IPS-18c (cell line): ENCODE results near the gene ETV6.

ENCODE experiments used
- H3K4me3 ChIP-seq: 2 replicates; pipeline ENCODE4 v1.7.0; 2013; ENCODE audit warnings: low read depth, mild to moderate bottlenecking, low read length, moderate library complexity; ENCODE audit not compliant: insufficient read depth
- H3K9me3 ChIP-seq: one replicate; pipeline ENCODE4 v1.6.1; 2013; ENCODE audit warnings: mild to moderate bottlenecking, low read length, moderate library complexity; ENCODE audit not compliant: control insufficient read depth, insufficient read depth

Gene ETV6

GRCh38 chr12:11754256-11754655, 104.8 kb downstream of the ETV6 start:
- Histone ChIP-seq H3K4me3 (no peak overlapping the region), H3K9me3 (no peaks in the 10 kb centered on the region)

DNA sequence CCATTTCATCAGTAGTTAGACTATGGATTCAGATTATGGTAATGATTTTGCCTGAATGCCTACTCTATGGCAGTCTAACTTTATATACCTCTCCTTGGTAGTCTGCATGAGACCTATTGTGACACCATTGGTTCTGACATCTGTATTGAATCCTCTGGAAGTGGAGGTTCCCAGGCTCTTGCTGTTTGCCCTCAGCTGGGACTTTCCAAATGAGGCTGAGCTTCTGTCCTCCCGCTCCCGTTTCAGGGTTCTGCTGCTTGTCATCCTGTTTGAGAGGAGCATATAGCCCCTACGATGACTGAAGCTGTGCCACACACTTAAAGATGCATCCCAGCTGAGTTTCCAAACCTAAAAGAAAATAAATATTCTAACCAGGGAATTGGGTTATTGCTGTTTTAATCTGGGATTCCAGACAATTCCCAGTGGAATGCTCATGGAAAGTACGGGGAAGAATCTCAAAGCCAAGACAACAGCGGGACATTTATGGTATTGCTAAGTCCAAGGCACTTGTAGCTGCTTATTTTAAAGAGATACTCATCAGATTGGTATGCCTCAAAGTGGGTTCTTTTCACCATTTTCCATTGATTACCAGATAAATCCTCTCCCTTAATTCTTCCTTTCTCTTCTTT, 105.9 kb downstream of the ETV6 start:
- H3K9me3 ChIP-seq = no peaks in the 10 kb centered on the region
- H3K4me3 ChIP-seq = no peak overlapping the region

GRCh38 chr12:11756022-11756421, 106.5 kb downstream of the ETV6 start:
- H3K4me3 ChIP-seq = no peak overlapping the region
- H3K9me3 ChIP-seq = no peaks in the 10 kb centered on the region

- Histone ChIP-seq H3K9me3 (no peaks in the 10 kb centered on the region), H3K4me3 (no peak overlapping the region)
These were observed 107.0 kb downstream of the ETV6 start for GRCh38 chr12:11756523-11756922.

GRCh38 chr12:11757095-11757494, 107.6 kb downstream of the ETV6 start:
- no peaks in the 10 kb centered on the region for H3K9me3 ChIP-seq
- no peak overlapping the region for H3K4me3 ChIP-seq

DNA sequence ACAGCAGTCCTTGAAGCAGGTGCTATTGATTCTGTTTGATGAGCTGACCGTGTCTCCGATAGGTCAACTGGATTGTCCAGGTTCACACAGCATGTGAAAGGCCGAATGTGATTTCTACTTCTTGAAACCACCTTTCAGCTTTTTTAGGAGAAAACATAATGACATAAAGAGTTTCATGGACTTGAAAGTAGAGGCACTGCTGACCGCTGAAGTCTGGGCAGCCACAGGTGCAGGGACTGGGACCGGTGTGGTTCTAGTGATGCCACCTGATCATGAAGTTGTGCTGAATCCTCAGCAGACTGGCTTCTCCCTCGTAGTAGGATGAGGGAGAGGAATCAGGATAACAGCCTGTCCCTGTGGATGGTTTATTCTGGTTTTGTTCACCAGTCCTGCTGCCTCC, 108.1 kb downstream of the ETV6 start:
- no peaks in the 10 kb centered on the region for H3K9me3 ChIP-seq
- H3K4me3 ChIP-seq = no peak overlapping the region

GRCh38 chr12:11758087-11758486, 108.6 kb downstream of the ETV6 start:
- no peaks in the 10 kb centered on the region for H3K9me3 ChIP-seq

GRCh38 chr12:11758510-11759493, 109.3 kb downstream of the ETV6 start:
- H3K4me3 ChIP-seq = no peak overlapping the region
- H3K9me3 ChIP-seq = no peaks in the 10 kb centered on the region

More at GRCh38 chr12:11758087-11758486, 108.6 kb downstream of the ETV6 start:
- no peak overlapping the region for H3K4me3 ChIP-seq

DNA sequence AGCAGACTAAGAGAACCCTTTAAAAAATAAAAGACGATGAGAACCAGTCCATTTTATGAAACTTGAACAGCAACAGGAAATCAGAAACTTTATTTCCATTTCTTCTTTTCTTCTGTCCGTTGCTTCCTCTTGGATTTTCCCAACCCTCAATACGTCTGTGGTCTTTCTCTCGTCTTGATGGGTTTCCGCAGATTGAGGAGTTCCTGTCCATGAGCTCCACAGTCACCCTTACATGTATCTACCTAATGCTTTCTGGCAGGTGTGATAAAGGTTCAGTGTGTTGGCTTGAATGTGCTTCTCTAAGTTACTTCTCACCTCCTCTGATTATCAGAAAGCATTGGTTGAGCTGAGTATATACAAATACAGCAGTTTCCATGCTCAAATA, 110.0 kb downstream of the ETV6 start:
- H3K4me3 ChIP-seq = no peak overlapping the region

GRCh38 chr12:11759899-11760298, 110.4 kb downstream of the ETV6 start:
- H3K9me3 ChIP-seq = no peaks in the 10 kb centered on the region
- H3K4me3 ChIP-seq = no peak overlapping the region

More for the DNA sequence above, 110.0 kb downstream of the ETV6 start:
- no peaks in the 10 kb centered on the region for H3K9me3 ChIP-seq

GRCh38 chr12:11761869-11762567, 112.5 kb downstream of the ETV6 start:
- H3K4me3 ChIP-seq = no peak overlapping the region
- no peaks in the 10 kb centered on the region for H3K9me3 ChIP-seq

DNA sequence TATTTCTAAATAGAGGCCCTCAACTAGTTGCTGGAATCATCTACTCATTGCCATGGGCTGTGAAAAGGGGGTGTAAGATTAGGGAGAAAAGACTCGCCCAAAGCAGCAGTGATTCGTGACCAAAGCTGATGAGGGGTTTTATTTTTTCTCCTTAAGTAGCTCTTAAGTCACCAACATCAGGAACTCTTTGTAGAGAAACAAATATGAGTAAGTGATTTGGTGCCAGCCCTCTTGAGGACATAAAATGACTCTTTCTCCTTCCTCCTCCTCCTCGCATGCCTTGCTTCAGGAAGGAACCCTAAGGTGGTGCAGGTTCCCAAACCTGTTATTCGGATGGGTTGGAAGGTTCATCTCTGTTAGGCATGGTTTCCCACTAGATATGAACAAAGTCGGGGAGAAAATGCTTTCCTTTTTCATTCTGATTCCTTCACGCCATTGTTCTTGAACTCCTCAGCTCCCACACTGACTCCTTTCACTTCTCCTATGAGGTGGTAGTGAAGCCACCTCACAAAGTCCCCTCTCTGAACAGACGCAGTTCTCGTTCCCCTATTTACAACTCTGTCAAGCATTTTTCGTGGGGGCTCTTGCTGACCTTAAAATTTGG, 113.4 kb downstream of the ETV6 start:
- Histone ChIP-seq H3K9me3 (no peaks in the 10 kb centered on the region), H3K4me3 (no peak overlapping the region)

DNA sequence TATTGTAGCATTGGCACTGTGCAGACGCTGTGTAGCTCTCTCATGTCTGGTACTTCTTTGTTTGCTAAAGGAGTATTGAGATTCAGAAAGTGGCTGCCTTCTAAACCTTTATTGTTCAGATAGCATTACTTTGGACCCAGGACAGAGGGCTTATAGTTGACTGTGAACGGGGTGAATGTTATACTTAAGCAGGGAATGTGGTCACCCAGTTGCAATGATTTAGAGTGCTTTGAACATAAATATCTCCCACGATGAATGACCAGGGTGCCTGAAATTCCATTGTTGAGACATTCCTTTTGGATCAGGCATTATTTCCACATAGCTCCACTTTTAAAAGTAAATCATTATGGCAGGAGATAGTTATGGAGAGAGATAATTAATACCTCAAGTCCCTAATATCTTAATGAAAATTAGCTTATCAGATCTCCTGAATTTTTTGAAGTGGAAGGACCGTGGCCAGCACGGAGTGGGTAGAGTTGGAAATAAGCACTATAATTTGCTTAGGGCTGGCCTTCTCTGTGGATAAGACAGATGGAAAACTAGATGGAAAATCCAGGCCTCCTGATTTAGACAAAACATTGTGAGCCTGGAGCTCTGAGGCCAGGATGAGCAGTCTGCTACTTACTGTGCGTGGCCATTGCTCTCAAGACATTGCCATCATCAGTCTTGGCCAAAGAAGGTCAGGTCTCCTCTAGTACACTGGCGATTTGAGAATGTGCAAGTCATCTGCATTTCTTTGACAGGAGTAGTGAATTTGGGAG, 114.5 kb downstream of the ETV6 start:
- Histone ChIP-seq H3K4me3 (no peak overlapping the region), H3K9me3 (no peaks in the 10 kb centered on the region)

DNA sequence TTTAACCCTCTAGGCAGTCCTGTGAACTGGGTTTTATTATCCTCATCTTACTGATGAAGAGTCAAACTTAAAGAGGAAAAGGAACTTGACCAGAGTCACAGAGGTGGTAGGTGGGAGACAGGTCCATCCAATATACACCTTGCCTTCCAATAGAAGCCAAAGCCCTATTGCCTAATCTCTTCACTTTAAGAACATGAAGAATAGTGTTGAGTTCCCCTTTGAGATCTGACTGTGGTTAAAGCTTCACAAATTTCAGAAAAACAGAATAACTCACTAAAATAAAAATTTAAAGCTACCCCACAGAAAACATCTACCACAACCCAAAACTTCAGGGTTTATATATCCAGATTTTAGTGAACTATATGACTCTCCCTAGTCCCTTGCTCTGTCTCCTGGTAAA, 115.4 kb downstream of the ETV6 start:
- no peak overlapping the region for H3K4me3 ChIP-seq
- no peaks in the 10 kb centered on the region for H3K9me3 ChIP-seq

GRCh38 chr12:11765421-11765816, 115.9 kb downstream of the ETV6 start:
- H3K4me3 ChIP-seq = no peak overlapping the region

DNA sequence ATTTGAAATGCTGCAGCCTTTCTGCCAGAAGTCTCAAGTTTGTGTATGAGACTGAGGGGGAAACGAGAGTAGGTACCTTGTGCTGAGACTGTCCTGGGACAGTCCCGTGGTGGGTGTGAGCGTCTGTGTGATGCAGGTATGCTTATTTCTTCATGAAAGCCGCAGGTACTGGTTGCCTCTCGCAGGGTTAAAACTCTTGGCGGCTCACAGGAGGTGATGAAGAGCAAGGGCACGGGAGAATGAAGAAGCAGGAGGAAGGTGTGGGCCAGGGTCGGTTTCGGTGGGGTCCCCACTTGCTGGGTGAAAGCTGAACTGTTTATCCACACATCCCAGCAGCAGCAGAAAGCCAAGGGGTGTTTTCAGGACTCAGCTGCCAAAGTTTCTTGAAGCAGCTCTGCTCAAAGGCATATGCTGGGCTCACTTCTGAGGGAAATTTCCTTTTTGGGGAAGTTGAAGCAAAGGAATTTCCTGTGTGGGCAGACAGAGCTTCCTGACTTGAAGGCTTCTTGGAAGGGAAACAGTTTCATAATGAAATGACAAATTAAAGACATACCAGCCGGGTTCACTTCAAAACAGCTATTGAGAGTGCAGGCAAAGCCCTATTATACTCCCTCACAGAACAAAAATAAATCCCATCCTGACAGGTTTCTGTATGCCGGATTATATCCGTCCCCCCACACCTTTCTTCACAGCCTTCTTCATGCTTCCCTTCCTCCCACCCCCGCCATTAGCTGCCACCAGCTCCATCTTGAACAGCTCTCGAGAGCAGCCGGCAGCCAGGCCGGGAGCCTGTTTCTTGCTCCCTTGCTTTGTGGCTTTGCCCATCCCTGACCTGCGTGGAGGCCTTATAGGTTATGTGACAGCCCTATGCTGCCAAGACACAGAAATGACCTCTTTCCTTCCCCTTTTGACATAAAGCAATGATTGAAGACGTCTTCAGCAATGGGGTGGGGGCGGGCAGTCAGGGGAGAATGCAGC, 116.6 kb downstream of the ETV6 start:
- no peak overlapping the region; the same call in 1 of the 2 replicates for H3K4me3 ChIP-seq
- no peaks in the 10 kb centered on the region for H3K9me3 ChIP-seq

More at GRCh38 chr12:11765421-11765816, 115.9 kb downstream of the ETV6 start:
- no peaks in the 10 kb centered on the region for H3K9me3 ChIP-seq
